Measurements from ENCODE around the gene TRAPPC2. TPM values are rescaled to one million over a fixed set of nuclear protein-coding genes. Genes with fewer than 3 reads are reported as not detected.

TRAPPC2 gene
- total RNA-seq, 4 donors from 2014 or later: 14.3 to 17.3 (median 16.0) TPM

- H3K4me1 ChIP-seq: peaks cover 0 to 51% (median 0%) of the 10 kb centered on the region in 3 donors
- no peaks in the 10 kb centered on the region for H3K36me3 ChIP-seq
- ATAC-seq: no peak
- peak; percentile 30 for TF ChIP-seq POLR2AphosphoS5 (IDR thresholded peaks at IDR 0.05)
- TF ChIP-seq EP300 (IDR thresholded peaks at IDR 0.05): no peak
- no peak overlapping the region for H3K4me3 ChIP-seq
- H3K27me3 ChIP-seq: no peaks in the 10 kb centered on the region
- WGBS, 2 donors (ENCODE audit: low coverage in 1 of 2): 34 to 56% methylated on average over 5 to 7 of the region's 7 CpGs
- H3K9me3 ChIP-seq: no peaks in the 10 kb centered on the region
- H3K27ac ChIP-seq: peak overlapping the region in 3 of 4 donors; percentile 25 to 72 (median 63)
Observed at GRCh38 chrX:13721819-13722519, 12.5 kb downstream of the TRAPPC2 start.

- Histone ChIP-seq H3K9me3 (no peaks in the 10 kb centered on the region), H3K36me3 (peaks cover 0 to 1% of the 10 kb centered on the region in 2 donors), H3K4me1 (peaks cover 0 to 51% (median 0%) of the 10 kb centered on the region in 3 donors), H3K27ac (peak overlapping the region in 3 of 4 donors; percentile 25 to 72 (median 63)), H3K27me3 (no peaks in the 10 kb centered on the region), H3K4me3 (no peak overlapping the region)
- 0 to 67% methylated on average over 1 to 4 of the region's 4 CpGs for WGBS, 2 donors (ENCODE audit: low coverage in 1 of 2)
- no peak for ATAC-seq
- TF ChIP-seq POLR2AphosphoS5 (IDR thresholded peaks at IDR 0.05) (no peak), POLR2A (IDR thresholded peaks at IDR 0.05) (no peak), CTCF (IDR thresholded peaks at IDR 0.05) (no peak), EP300 (IDR thresholded peaks at IDR 0.05) (no peak)
Observed at GRCh38 chrX:13721371-13721770, 13.0 kb downstream of the TRAPPC2 start.

- no peaks in the 10 kb centered on the region for H3K27me3 ChIP-seq
- ATAC-seq: peak; percentile 49
- H3K4me1 ChIP-seq: peaks cover 0 to 41% (median 0%) of the 10 kb centered on the region in 3 donors
- peaks cover 0 to 13% of the 10 kb centered on the region in 2 donors for H3K36me3 ChIP-seq
- H3K27ac ChIP-seq: peak overlapping the region in 3 of 4 donors; percentile 20 to 72 (median 54)
- no peak overlapping the region for H3K4me3 ChIP-seq
- 83 to 100% methylated on average over 2 to 3 of the region's 3 CpGs for WGBS, 2 donors (ENCODE audit: low coverage in 1 of 2)
- no peak for TF ChIP-seq POLR2A (IDR thresholded peaks at IDR 0.05)
- no peak for TF ChIP-seq EP300 (IDR thresholded peaks at IDR 0.05)
- TF ChIP-seq POLR2AphosphoS5 (IDR thresholded peaks at IDR 0.05): no peak
- TF ChIP-seq CTCF (IDR thresholded peaks at IDR 0.05): no peak
- no peaks in the 10 kb centered on the region for H3K9me3 ChIP-seq
Observed at GRCh38 chrX:13719192-13719856, 15.1 kb downstream of the TRAPPC2 start.

GRCh38 chrX:13717700-13718472 is 16.5 kb downstream of the TRAPPC2 start:
- ATAC-seq: peak; percentile 70
- Histone ChIP-seq H3K9me3 (no peaks in the 10 kb centered on the region), H3K4me3 (no peak overlapping the region), H3K27me3 (no peaks in the 10 kb centered on the region), H3K4me1 (peaks cover 0 to 41% (median 0%) of the 10 kb centered on the region in 3 donors), H3K36me3 (peaks cover 0 to 13% of the 10 kb centered on the region in 2 donors), H3K27ac (peak overlapping the region in 3 of 4 donors; percentile 54 to 72 (median 69))
- TF ChIP-seq CTCF (IDR thresholded peaks at IDR 0.05) (no peak), POLR2AphosphoS5 (IDR thresholded peaks at IDR 0.05) (no peak), EP300 (IDR thresholded peaks at IDR 0.05) (no peak), POLR2A (IDR thresholded peaks at IDR 0.05) (no peak)
- WGBS, 2 donors (ENCODE audit: low coverage in 1 of 2): 18 to 59% methylated on average over 3 to 4 of the region's 7 CpGs

GRCh38 chrX:13716905-13717304 is 17.5 kb downstream of the TRAPPC2 start:
- peak overlapping the region in 3 of 4 donors; percentile 54 to 72 (median 69) for H3K27ac ChIP-seq
- peaks cover 0 to 35% (median 0%) of the 10 kb centered on the region in 3 donors for H3K4me1 ChIP-seq
- H3K9me3 ChIP-seq: no peaks in the 10 kb centered on the region
- TF ChIP-seq EP300 (IDR thresholded peaks at IDR 0.05) (no peak), CTCF (IDR thresholded peaks at IDR 0.05) (no peak), POLR2AphosphoS5 (IDR thresholded peaks at IDR 0.05) (no peak), POLR2A (IDR thresholded peaks at IDR 0.05) (no peak)
- no peak overlapping the region for H3K4me3 ChIP-seq
- H3K27me3 ChIP-seq: no peaks in the 10 kb centered on the region
- ATAC-seq: no peak
- H3K36me3 ChIP-seq: peaks cover 0 to 13% of the 10 kb centered on the region in 2 donors
- WGBS, 2 donors (ENCODE audit: low coverage in 1 of 2): no CpG with 5 or more reads among the region's 6 CpGs
